H9 (cell line): Measurements from ENCODE around the gene PGM1. TPM values are rescaled to one million over a fixed set of nuclear protein-coding genes. Genes with fewer than 3 reads are reported as not detected.
A peak's percentile ranks its signal among the peaks of the same experiment; 100 is the strongest.

ENCODE experiments used
- DNase-seq: peaks from one replicate; pipeline ENCODE4 v3.0.0-alpha.2; 2017
- H2AFZ ChIP-seq: one replicate; pipeline ENCODE4 v1.6.1; 2013; ENCODE audit warnings: mild to moderate bottlenecking, low read length, control low read depth, moderate library complexity
- H2AK5ac ChIP-seq: 2 replicates; pipeline ENCODE4 v1.6.1; 2013; ENCODE audit warnings: low read length, control low read depth, mixed read lengths; ENCODE audit not compliant: insufficient read length
- H2BK120ac ChIP-seq: one replicate; pipeline ENCODE4 v1.6.1; 2013; ENCODE audit warnings: low read depth, mild to moderate bottlenecking, low read length, control low read depth, inconsistent platforms; ENCODE audit not compliant: poor library complexity, severe bottlenecking
- H2BK12ac ChIP-seq: 2 replicates; pipeline ENCODE4 v1.6.1; 2013; ENCODE audit warnings: low read length, control low read depth, mixed read lengths, low read depth; ENCODE audit not compliant: insufficient read length
- H2BK15ac ChIP-seq: 2 replicates; pipeline ENCODE4 v1.6.1; 2013; ENCODE audit warnings: low read depth, low read length, control low read depth
- H2BK20ac ChIP-seq: one replicate; pipeline ENCODE4 v1.6.1; 2013; ENCODE audit warnings: low read depth, mild to moderate bottlenecking, low read length, control low read depth, inconsistent platforms; ENCODE audit not compliant: poor library complexity, severe bottlenecking
- H2BK5ac ChIP-seq: 2 replicates; pipeline ENCODE4 v1.6.1; 2013; ENCODE audit warnings: low read length, control low read depth, mixed read lengths; ENCODE audit not compliant: insufficient read length
- H3K14ac ChIP-seq: 2 replicates; pipeline ENCODE4 v1.6.1; 2013; ENCODE audit warnings: low read length, control low read depth; ENCODE audit not compliant: insufficient read depth
- H3K18ac ChIP-seq: 2 replicates; pipeline ENCODE4 v1.6.1; 2013; ENCODE audit warnings: low read depth, mild to moderate bottlenecking, mixed read lengths, low read length, control low read depth; ENCODE audit not compliant: insufficient read length
- H3K23ac ChIP-seq: 2 replicates; pipeline ENCODE4 v1.6.1; 2013; ENCODE audit warnings: low read length, control low read depth, mixed read lengths, low read depth; ENCODE audit not compliant: insufficient read length
- H3K23me2 ChIP-seq: 2 replicates; pipeline ENCODE4 v1.6.1; 2013; ENCODE audit warnings: low read depth, mild to moderate bottlenecking, mixed read lengths, low read length, control low read depth; ENCODE audit not compliant: insufficient read length, poor library complexity, severe bottlenecking
- H3K27ac ChIP-seq: 2 replicates; pipeline ENCODE4 v1.5.1; 2013; ENCODE audit warnings: low read length, control low read depth, mixed read lengths, low read depth; ENCODE audit not compliant: insufficient read length
- H3K27me3 ChIP-seq: 2 replicates; pipeline ENCODE4 v1.6.1; 2013; ENCODE audit warnings: low read length, control low read depth, inconsistent platforms; ENCODE audit not compliant: insufficient read depth
- H3K4ac ChIP-seq: 2 replicates; pipeline ENCODE4 v1.6.1; 2013; ENCODE audit warnings: low read depth, mild to moderate bottlenecking, control low read depth, inconsistent platforms, low read length, moderate library complexity
- H3K4me1 ChIP-seq: 2 replicates; pipeline ENCODE4 v1.6.1; 2013; ENCODE audit warnings: low read length, control low read depth, inconsistent platforms; ENCODE audit not compliant: insufficient read depth
- H3K4me2 ChIP-seq: 2 replicates; pipeline ENCODE4 v1.6.1; 2013; ENCODE audit warnings: low read length, control low read depth, mixed read lengths; ENCODE audit not compliant: insufficient read length, insufficient read depth
- H3K56ac ChIP-seq: 2 replicates; pipeline ENCODE4 v1.6.1; 2013; ENCODE audit warnings: low read depth, mild to moderate bottlenecking, mixed read lengths, low read length, control low read depth; ENCODE audit not compliant: insufficient read length
- H3K79me1 ChIP-seq: 2 replicates; pipeline ENCODE4 v1.6.1; 2013; ENCODE audit warnings: low read depth, mild to moderate bottlenecking, moderate library complexity, low read length, control low read depth, inconsistent platforms; ENCODE audit not compliant: insufficient read depth, poor library complexity, severe bottlenecking
- H3K79me2 ChIP-seq: 2 replicates; pipeline ENCODE4 v1.6.1; 2013; ENCODE audit warnings: low read length, control low read depth, inconsistent platforms; ENCODE audit not compliant: insufficient read depth
- H3K9ac ChIP-seq: 2 replicates; pipeline ENCODE4 v1.6.1; 2013; ENCODE audit warnings: low read length, control low read depth, mixed read lengths; ENCODE audit not compliant: insufficient read length; ENCODE audit errors: extremely low read depth
- H3K9me3 ChIP-seq: one replicate; pipeline ENCODE4 v1.6.1; 2013; ENCODE audit warnings: low read depth, low read length, inconsistent platforms; ENCODE audit not compliant: control insufficient read depth
- H3T11ph ChIP-seq: one replicate; pipeline ENCODE4 v1.6.1; 2013; ENCODE audit warnings: mild to moderate bottlenecking, low read length, control low read depth, inconsistent platforms
- H4K20me1 ChIP-seq: one replicate; pipeline ENCODE4 v1.6.1; 2013; ENCODE audit not compliant: control insufficient read depth, insufficient read length, insufficient read depth
- H4K5ac ChIP-seq: 2 replicates; pipeline ENCODE4 v1.6.1; 2013; ENCODE audit warnings: low read depth, mild to moderate bottlenecking, mixed read lengths, low read length, control low read depth; ENCODE audit not compliant: insufficient read length
- H4K8ac ChIP-seq: replicated peaks from 2 replicates; pipeline ENCODE4 v1.6.1; 2013; ENCODE audit warnings: low read length, control low read depth, mixed read lengths, low read depth; ENCODE audit not compliant: insufficient read length
- H4K91ac ChIP-seq: 2 replicates; pipeline ENCODE4 v1.6.1; 2013; ENCODE audit warnings: low read depth, mild to moderate bottlenecking, moderate library complexity, mixed read lengths, low read length, control low read depth; ENCODE audit not compliant: insufficient read length
- H3K27ac Mint-ChIP-seq, 3 experiments: 2 replicates in 2 of 3; 3 replicates in 1 of 3; pipeline ENCODE4 v1.8.0; 2020 to 2021; ENCODE audit warnings: mixed read lengths in 3 of 3, mild to moderate bottlenecking in 1 of 3, moderate library complexity in 1 of 3
- H3K27me3 Mint-ChIP-seq: 2 replicates; pipeline ENCODE4 v1.8.0; 2021; ENCODE audit warnings: low read depth, mild to moderate bottlenecking, moderate library complexity, mixed read lengths
- H3K36me3 Mint-ChIP-seq, 3 experiments: 2 replicates in 2 of 3; 3 replicates in 1 of 3; pipeline ENCODE4 v1.8.0; 2020 to 2021; ENCODE audit warnings: low read depth in 3 of 3, mixed read lengths in 3 of 3; ENCODE audit not compliant: insufficient read depth in 1 of 3
- H3K4me1 Mint-ChIP-seq, 2 experiments: 2 replicates each; pipeline ENCODE4 v1.8.0; 2020; ENCODE audit warnings: mixed read lengths in 2 of 2
- H3K4me3 Mint-ChIP-seq, 2 experiments: 2 replicates in 1 of 2; 3 replicates in 1 of 2; pipeline ENCODE4 v1.8.0; 2020 to 2021; ENCODE audit warnings: mild to moderate bottlenecking in 2 of 2, mixed read lengths in 2 of 2, moderate library complexity in 1 of 2
- H3K9me3 Mint-ChIP-seq, 2 experiments: 2 replicates in 1 of 2; 3 replicates in 1 of 2; pipeline ENCODE4 v1.8.0; 2020; ENCODE audit warnings: mild to moderate bottlenecking in 2 of 2, mixed read lengths in 2 of 2, moderate library complexity in 1 of 2
- CTCF ChIP-seq: fragments of 200-600 bp; sonication (generic); conservative IDR thresholded peaks from 3 replicates; pipeline ENCODE4 v1.8.0; 2021; ENCODE audit warnings: antibody characterized with exemption, mild to moderate bottlenecking
- WGBS: extraction: QIAGEN DNeasy Blood & Tissue Kit; methylation state at CpG from one replicate; pipeline ENCODE4 v1.1.7; 2013; ENCODE audit warnings: missing lambda C conversion rate, low lambda C conversion rate, mixed read lengths; ENCODE audit not compliant: insufficient read length; ENCODE audit errors: extremely low coverage; 5-methylcytosine and 5-hydroxymethylcytosine counted together
- total RNA-seq: library from RNA; stranded (reverse); gene quantifications from 2 replicates; pipeline ENCODE4 v1.2.1, GENCODE V29; 2021

PGM1 gene
- total RNA-seq, 1 experiment from 2014 or later = 56.4 TPM

DNA sequence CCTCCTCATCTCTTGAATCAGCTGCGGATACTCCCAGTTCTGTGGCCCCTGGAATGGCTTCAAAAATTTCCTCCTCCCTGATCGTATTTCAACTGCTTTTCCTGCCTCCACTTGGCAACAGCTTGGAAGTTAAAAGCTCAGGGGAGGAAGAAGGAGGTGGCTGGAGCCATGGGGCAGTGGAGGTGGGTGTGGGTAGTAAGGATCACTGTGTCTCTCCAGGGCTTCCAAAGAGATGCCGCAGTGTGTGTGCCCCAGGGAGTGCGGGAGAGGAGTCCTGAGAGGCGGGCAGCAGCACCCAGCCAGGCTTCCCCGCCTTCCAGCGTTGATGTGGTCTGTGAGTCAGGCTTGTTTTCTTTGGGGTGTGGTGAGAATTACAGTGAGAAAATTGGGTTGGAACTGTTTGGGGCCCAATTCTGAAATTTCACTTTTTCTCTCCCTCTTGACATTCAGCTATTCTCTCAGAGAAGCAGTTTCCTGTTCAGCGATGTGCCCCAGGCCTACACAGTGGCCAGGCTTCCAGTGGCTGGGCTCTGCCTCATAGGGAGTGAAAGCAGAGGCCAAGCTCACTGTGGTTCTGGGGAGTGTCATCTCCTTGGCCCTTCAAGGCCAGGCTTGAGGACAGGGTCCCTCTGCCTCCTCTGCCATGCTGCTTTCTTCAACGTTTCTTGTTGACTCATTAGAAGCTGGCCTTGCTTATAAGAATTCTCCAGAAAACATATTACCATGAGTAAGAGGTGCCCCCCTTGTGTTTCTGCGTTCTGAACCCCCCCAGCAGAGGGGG lies 69.0 kb downstream of the PGM1 start:
- WGBS = no CpG with 5 or more reads among the region's 10 CpGs
- Histone ChIP-seq H2BK20ac (no peak overlapping the region), H2BK12ac (no peak overlapping the region), H3K4me1 (peaks cover 12% of the 10 kb centered on the region; the same call in 1 of the 2 replicates), H3K56ac (no peak overlapping the region), H3K27me3 (no peaks in the 10 kb centered on the region), H2AK5ac (no peak overlapping the region), H3K23me2 (no peaks in the 10 kb centered on the region), H3T11ph (no peak overlapping the region), H3K4me2 (no peak overlapping the region), H3K18ac (no peak overlapping the region), H4K20me1 (no peaks in the 10 kb centered on the region), H4K91ac (no peak overlapping the region), H4K8ac (no peak overlapping the region), H3K27ac (no peak overlapping the region), H3K9ac (no peak overlapping the region), H4K5ac (no peak overlapping the region), H2BK120ac (no peak overlapping the region), H3K79me2 (no peaks in the 10 kb centered on the region), H3K79me1 (no peaks in the 10 kb centered on the region), H2BK5ac (no peak overlapping the region), H3K4ac (no peak overlapping the region), H2AFZ (no peak overlapping the region), H3K9me3 (no peaks in the 10 kb centered on the region), H2BK15ac (no peak overlapping the region), H3K23ac (no peak overlapping the region), H3K14ac (no peak overlapping the region; the same call in 1 of the 2 replicates)
- DNase-seq = no peak
- H3K27ac Mint-ChIP-seq = peak overlapping the region; percentile 19 to 71 (median 25); a peak in 2 of 7 replicates
- H3K4me3 Mint-ChIP-seq = no peak overlapping the region
- peaks cover 30 to 35% of the 10 kb centered on the region in 2 experiments for H3K4me1 Mint-ChIP-seq
- peaks cover 0 to 5% of the 10 kb centered on the region in 2 experiments; a peak in 1 of 5 replicates for H3K9me3 Mint-ChIP-seq
- no peaks in the 10 kb centered on the region for H3K27me3 Mint-ChIP-seq
- no peak for TF ChIP-seq CTCF
- peaks cover 5 to 16% (median 11%) of the 10 kb centered on the region in 3 experiments; a peak in 5 of 7 replicates for H3K36me3 Mint-ChIP-seq
